Sigmoid colon (tissue), 4 donors: ENCODE data around the gene USP46.

ENCODE experiments used
- CTCF ChIP-seq, 4 experiments: fragments of 450-650 bp in 3 of 4; fragments of 200-600 bp in 1 of 4; IDR thresholded peaks; one replicate each; pipeline ENCODE4 v1.5.1; 2016 to 2019; ENCODE audit warnings: antibody characterized with exemption in 4 of 4, mild to moderate bottlenecking in 3 of 4, moderate library complexity in 2 of 4
- EP300 ChIP-seq, 4 donors: sonication (generic); formaldehyde crosslinking; IDR thresholded peaks; one replicate each; pipeline ENCODE4 v1.6.1; 2017; ENCODE audit warnings: antibody characterized with exemption in 4 of 4
- POLR2A ChIP-seq, 2 donors: fragments of 450-650 bp; IDR thresholded peaks; one replicate each; pipeline ENCODE4 v1.6.1; 2016; ENCODE audit warnings: antibody characterized with exemption in 2 of 2, mild to moderate bottlenecking in 2 of 2, moderate library complexity in 2 of 2
- POLR2AphosphoS5 ChIP-seq, 4 donors: sonication (generic); formaldehyde crosslinking; IDR thresholded peaks; one replicate each; pipeline ENCODE4 v1.6.1; 2017; ENCODE audit warnings: antibody characterized with exemption in 4 of 4

GRCh38 chr4:52595001-52595400, 64.1 kb downstream of the USP46 start:
- TF ChIP-seq POLR2A (IDR thresholded peaks at IDR 0.05) (no peak), CTCF (IDR thresholded peaks at IDR 0.05) (no peak), POLR2AphosphoS5 (IDR thresholded peaks at IDR 0.05) (no peak), EP300 (IDR thresholded peaks at IDR 0.05) (no peak)
